Renal cortical epithelial cell (primary cell): ENCODE results near the gene PCA3. TPM values are rescaled to one million over a fixed set of nuclear protein-coding genes. Genes with fewer than 3 reads are reported as not detected.
"Not testable (repeated sequence)": the region's sequence is repeated elsewhere in the genome, so short reads cannot be mapped to it uniquely, and the experiment has no call there.

ENCODE experiments used
- DNase-seq: peaks from one replicate; pipeline ENCODE4 v3.0.0-alpha.2; 2011; ENCODE audit warnings: low read depth
- total RNA-seq: library from RNA; depleted of rRNA; stranded (reverse); fragments of >200 nt; gene quantifications from 2 replicates; pipeline ENCODE4 v1.2.3, GENCODE V29; 2014

Gene PCA3
- total RNA-seq: 0.05 TPM in 1 of 2 replicates, not detected in the other

DNA sequence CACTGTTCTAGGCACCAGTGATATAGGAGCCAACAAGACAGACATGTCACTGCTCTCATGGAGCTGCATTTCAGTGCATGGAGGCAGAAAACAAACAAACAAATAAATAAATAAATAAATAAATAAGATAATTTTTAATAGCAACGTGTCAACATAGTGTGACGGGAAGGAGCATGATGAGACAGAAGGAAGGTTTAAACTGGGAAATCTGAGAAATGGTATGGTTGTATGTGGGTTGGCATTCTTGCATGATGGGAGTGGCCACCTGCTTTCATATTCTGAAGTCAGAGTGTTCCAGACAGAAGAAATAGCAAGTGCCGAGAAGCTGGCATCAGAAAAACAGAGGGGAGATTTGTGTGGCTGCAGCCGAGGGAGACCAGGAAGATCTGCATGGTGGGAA is at the start of gene PCA3:
Gene PCA3, plus strand, starts transcription at position 301 of the 400 bp plus-strand sequence.
- no peak for DNase-seq

- peak; percentile 67 for DNase-seq
These were observed 48.1 kb upstream of the PCA3 start for GRCh38 chr9:76716085-76716672.

DNA sequence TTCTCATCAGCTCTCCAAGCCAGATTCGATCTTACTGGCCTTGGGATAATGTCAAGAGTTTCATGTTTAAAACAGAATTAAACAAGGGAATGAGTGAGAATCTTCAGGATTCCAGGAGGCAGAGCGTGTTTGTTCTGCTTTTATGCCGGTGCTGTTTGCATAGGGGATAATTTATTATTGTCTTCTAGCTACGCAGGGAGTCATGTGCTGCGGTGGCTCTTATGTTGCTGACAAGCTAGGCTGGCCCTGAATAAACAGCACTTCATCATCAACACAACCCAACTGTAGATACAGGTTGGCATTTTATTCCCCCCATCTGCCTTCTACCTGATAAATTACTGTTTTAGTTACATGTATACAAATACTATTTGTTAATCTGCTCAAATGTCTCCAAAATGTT is 47.1 kb upstream of the PCA3 start:
- DNase-seq: no peak

DNA sequence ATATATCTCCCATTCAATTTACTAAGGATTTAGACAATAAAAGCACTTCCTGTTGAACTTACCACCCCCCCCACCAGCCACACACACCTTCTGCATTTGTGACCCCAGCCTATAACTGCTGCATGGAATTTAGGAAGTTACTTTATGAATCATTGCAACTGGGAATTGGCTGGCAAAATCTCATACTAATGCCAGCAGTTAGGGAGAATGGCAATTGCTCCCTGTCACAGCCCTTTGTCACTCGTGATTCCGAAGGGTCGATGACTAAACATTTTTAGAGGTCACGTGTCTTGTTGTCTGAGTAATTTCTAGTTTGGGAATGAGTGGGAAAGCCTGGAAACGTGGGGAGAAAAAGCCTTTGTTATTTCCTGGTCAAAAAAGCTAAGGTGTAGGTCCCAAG is 46.6 kb upstream of the PCA3 start:
- peak; percentile 61 for DNase-seq

GRCh38 chr9:76718166-76718565 is 46.1 kb upstream of the PCA3 start:
- no peak for DNase-seq

- no peak for DNase-seq
These were observed 44.0 kb upstream of the PCA3 start for GRCh38 chr9:76720245-76720644.

GRCh38 chr9:76725011-76725546 is 39.2 kb upstream of the PCA3 start:
- DNase-seq: no peak

DNA sequence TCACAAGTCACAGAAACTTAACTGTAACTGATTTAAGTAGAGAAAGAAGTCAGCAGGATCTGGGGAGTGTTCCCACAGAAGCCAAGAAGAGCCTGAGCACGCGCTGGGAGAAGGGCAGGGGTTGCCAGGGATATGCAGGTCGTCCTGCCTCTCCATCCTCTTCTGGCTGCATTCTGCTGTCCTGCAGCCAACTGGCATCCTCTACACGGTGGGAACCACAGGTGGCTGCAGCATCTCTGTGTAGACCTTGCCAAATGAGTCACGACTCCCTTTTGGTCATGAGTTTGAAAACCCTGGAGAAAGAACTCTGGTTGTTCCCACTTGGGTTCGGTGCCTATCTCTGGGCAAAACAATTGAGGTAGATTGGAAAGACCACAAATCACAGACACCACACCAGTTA is 38.4 kb upstream of the PCA3 start:
- DNase-seq: no peak

- no peak for DNase-seq
These were observed 35.1 kb upstream of the PCA3 start for GRCh38 chr9:76729116-76729515.

DNA sequence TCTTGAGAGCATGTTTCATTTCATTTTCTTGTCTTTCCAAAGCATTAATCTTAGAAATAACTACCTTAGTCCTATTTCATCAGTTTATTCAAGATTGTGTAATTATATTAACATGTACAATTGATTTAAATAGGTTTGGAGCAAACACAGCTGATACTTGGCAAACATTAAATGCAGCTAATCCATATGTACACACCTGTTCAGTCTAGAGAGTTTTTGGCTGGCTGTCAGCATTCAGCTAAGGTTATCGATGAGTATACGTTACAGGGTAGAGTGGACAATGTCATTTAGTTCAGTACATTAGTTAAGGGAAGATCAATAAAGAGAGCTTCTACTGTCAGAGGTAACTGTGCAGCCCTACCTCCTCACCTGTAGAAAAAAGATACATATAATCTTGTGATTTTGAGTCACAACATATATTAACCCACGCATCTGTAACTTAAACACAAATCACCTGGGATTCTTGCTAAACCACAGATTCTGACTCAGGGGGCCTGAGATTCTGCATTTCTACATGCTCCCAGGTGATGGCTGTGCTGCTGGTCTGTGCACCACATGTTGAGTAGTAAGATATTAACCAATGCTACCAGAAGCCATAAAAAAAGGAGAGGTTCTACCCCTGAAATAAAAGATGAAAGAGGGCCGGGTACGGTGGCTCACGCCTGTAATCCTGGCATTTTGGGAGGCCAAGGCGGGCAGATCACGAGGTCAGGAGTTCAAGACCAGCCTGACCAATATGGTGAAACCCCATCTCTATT is 34.1 kb upstream of the PCA3 start:
- DNase-seq: no peak

DNA sequence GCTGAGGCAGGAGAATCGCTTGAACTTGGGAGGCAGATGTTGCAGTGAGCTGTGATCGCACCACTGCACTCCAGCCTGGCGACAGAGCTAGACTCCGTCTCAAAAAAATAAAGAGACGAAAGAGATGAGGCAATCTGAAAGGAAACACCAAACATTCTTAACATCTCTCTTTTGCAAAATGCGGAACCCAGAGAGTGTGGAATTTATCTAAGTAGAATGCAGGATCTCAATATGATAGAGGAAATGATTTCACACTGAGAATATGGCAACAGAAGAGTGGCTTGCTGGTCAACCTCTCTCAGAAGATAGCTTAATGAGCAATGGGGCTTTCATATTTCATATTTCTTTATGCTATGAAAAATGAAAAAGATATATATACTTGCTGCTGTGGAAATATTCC is 33.4 kb upstream of the PCA3 start:
- no peak for DNase-seq

DNA sequence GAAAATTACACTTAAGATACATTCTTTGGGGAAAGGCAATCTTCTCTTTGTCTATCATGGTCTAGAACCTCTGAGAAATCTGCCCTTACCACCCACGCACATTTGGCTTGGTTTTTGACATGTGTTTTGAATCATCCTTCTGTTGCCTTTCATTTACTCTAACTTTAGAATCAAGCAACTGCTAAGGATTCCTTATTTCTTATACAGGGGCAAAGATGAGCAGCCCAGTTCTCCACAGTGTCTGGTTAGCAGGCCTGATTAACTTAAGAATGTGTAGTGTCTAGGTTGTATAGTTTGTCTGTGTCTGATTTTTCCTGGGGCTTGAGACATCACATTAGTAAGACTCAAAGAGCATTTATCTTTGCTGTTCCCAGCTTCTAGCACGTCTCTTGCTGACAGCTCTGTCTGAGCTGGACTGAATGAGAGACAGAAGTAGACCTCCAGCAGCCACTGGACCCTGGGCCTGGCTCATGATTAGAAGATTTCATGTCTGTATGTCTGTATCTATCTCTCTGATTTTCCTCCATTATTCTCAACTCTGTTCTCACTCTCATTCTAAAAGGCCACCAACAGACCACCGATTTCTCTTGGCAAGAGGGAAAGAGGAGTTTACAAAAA is 31.8 kb upstream of the PCA3 start:
- no peak for DNase-seq

DNA sequence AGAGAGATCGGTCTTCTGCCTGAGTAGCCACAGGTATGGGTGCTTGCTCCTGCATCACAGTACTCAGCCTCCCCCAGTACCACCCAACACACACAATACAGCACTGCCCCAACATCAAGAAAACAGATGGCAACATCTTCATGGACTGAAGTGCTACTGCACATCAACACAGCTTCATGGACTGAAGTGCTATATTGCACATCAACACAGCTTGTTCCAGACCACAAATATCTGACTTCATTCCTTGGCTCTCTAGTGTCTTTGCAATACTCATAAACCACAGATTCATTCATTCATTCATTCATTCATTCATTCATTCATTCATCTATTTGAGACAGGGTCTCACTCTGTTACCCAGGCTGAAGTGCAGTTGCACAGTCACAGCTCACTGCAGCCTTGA is 31.1 kb upstream of the PCA3 start:
- DNase-seq: peak; percentile 21

DNA sequence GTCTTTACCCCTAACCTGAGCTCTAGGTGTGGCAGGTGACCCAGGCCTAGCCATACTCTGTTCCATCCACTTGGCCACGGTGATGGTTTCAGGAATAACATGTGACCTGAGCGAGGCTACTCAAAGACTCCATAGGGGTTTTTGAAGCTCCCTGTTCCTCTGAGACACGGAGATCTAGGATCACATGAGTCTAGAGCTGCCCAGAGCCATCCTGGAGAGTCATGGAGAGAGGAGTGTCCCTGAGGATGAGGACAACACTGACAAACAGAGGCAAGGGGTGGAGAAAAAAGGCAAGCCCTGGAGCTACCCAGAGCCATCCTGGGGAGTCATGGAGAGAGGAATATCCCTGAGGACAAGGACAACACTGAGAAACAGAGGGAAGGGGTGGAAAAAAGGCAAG is 29.5 kb upstream of the PCA3 start:
- no peak for DNase-seq

- DNase-seq: no peak
These were observed 26.9 kb upstream of the PCA3 start for GRCh38 chr9:76737154-76737902.

GRCh38 chr9:76738402-76738801 is 25.8 kb upstream of the PCA3 start:
- no peak for DNase-seq

GRCh38 chr9:76741524-76741923 is 22.7 kb upstream of the PCA3 start:
- DNase-seq: no peak

GRCh38 chr9:76742890-76743289 is 21.3 kb upstream of the PCA3 start:
- DNase-seq: not testable (repeated sequence)

GRCh38 chr9:76743931-76744330 is 20.3 kb upstream of the PCA3 start:
- no peak for DNase-seq

DNA sequence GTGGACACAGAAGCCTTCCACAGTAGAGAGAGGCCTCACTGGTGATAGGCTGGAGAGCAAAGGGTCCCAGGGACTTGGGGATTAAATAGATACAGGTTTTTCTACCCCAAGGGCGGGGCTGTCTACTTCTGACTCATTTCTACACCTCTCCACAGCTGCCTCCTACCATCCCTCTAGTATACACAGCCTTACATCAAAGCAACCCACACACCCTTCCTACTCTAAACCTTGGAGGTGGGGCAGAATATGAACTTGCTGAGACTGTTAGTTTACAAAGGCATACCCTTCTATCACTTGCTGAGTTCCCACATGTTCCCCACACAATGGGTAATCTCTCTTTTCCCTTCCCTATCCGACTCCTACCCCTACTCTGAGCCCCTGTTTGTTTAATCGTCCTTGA is 19.9 kb upstream of the PCA3 start:
- no peak for DNase-seq

DNA sequence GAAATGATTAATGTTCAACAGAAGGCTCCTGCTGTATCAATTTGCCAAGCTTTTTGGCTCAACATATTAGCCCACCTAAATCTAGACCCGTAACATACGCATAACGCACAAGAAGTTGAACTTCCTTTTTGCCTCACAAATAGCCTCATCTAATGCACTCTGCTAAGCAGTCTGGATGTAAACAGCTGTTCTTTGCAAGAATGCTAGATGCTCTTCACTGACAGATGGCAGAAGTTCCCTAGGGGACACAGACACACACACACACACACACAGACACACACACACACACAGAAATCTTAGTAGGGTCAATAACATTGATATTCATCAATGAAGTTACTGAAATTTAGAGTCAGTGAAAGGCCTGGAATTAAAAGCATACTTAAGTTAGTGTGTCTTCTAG is 13.2 kb upstream of the PCA3 start:
- no peak for DNase-seq

GRCh38 chr9:76756268-76756640 is 8.0 kb upstream of the PCA3 start:
- peak; percentile 50 for DNase-seq
